ENCODE data around the gene MIDN.

- TF ChIP-seq POLR2A (IDR thresholded peaks at IDR 0.05; ENCODE audit: low read depth, low read length) (no peak), POLR2AphosphoS5 (IDR thresholded peaks at IDR 0.05; ENCODE audit: low read depth, low read length) (no peak)
Observed at GRCh38 chr19:1224047-1224825, 24.1 kb upstream of the MIDN start.

Measured in GM12892 (cell line).